Uterus (tissue), 4 donors: ENCODE data around the gene ARPP21. TPM values are rescaled to one million over a fixed set of nuclear protein-coding genes. Genes with fewer than 3 reads are reported as not detected.

ENCODE experiments used
- DNase-seq, 2 donors: peaks; one replicate each; pipeline ENCODE4 v3.0.0-alpha.2; 2019 to 2020
- H3K27ac ChIP-seq, 2 donors: fragments of 200-600 bp; sonication (generic); 1 replicate in 1 of 2; 2 replicates in 1 of 2; pipeline ENCODE4 v1.5.1; 2016 to 2018
- H3K27me3 ChIP-seq, 2 donors: fragments of 200-600 bp; sonication (generic); one replicate each; pipeline ENCODE4 v1.5.1; 2018 to 2019; ENCODE audit warnings: control low read depth in 1 of 2
- H3K36me3 ChIP-seq, 2 donors: fragments of 200-600 bp; sonication (generic); one replicate each; pipeline ENCODE4 v1.5.1; 2019; ENCODE audit warnings: control low read depth in 1 of 2
- H3K4me1 ChIP-seq, 2 donors: fragments of 200-600 bp; sonication (generic); one replicate each; pipeline ENCODE4 v1.5.1; 2018 to 2019; ENCODE audit warnings: control low read depth in 1 of 2
- H3K4me3 ChIP-seq, 2 donors: fragments of 200-600 bp; sonication (generic); 1 replicate in 1 of 2; 2 replicates in 1 of 2; pipeline ENCODE4 v1.5.1; 2018 to 2019; ENCODE audit warnings: mild to moderate bottlenecking in 1 of 2
- H3K9me3 ChIP-seq, 2 donors: fragments of 200-600 bp; sonication (generic); one replicate each; pipeline ENCODE4 v1.5.1; 2019; ENCODE audit warnings: control low read depth in 1 of 2
- POLR2A ChIP-seq, 2 donors: fragments of 450-650 bp; IDR thresholded peaks; one replicate each; pipeline ENCODE4 v1.6.1; 2016; ENCODE audit warnings: antibody characterized with exemption in 2 of 2, mild to moderate bottlenecking in 1 of 2, moderate library complexity in 1 of 2
- intact Hi-C: fragments of 100-400 bp; cut with DNase I; formaldehyde crosslinking; loops from one replicate; pipeline ENCODE4 v1.15.1; 2023; ENCODE audit warnings: low total_unique reads
- total RNA-seq, 4 donors: library from RNA; depleted of rRNA in 3 of 4; stranded (reverse); fragments of >200 nt in 3 of 4; gene quantifications; one replicate each; pipeline versions ENCODE4 v1.1.0 to v1.2.4, GENCODE V29; 2014 to 2023
- TF ChIP-seq, protein P1 (sequence below), 4 experiments: fragments of 200-600 bp in 2 of 4; fragments of 450-650 bp in 2 of 4; sonication (generic) in 2 of 4; IDR thresholded peaks; one replicate each; pipeline ENCODE4 v1.5.1; 2016 to 2019; ENCODE audit warnings: antibody characterized with exemption in 4 of 4, mild to moderate bottlenecking in 2 of 4, moderate library complexity in 1 of 4
- donor health status: DM: yes; HTN: yes; CAD: no.

Gene ARPP21
- total RNA-seq, 4 donors from 2014 or later, result 1.2 TPM; not detected in 3

DNA sequence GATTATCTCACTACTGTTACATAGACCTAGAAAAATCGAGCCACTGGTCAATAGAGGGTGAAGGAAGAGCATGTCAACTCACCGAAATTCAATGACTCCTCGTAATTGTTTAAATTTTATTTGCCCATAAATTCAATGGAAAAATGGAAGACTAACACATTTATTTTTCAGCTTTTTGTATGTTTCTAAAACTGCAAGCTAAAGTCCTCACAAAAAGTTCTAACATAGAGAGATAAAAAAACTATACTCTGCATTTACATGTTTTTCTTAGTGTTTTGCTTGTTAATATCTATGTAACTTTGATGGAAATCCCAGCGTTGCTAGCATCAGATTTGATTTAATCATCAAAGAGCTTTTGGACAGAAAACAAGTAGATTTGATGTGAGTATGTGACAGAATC is 6.8 kb downstream of the ARPP21 start:
- Histone ChIP-seq H3K27me3 (peaks cover 0 to 1% of the 10 kb centered on the region in 2 donors), H3K9me3 (no peaks in the 10 kb centered on the region), H3K4me1 (no peaks in the 10 kb centered on the region), H3K36me3 (no peaks in the 10 kb centered on the region), H3K27ac (no peak overlapping the region), H3K4me3 (no peak overlapping the region)
- TF ChIP-seq POLR2A (IDR thresholded peaks at IDR 0.05), result no peak
- TF ChIP-seq, protein P1, sequence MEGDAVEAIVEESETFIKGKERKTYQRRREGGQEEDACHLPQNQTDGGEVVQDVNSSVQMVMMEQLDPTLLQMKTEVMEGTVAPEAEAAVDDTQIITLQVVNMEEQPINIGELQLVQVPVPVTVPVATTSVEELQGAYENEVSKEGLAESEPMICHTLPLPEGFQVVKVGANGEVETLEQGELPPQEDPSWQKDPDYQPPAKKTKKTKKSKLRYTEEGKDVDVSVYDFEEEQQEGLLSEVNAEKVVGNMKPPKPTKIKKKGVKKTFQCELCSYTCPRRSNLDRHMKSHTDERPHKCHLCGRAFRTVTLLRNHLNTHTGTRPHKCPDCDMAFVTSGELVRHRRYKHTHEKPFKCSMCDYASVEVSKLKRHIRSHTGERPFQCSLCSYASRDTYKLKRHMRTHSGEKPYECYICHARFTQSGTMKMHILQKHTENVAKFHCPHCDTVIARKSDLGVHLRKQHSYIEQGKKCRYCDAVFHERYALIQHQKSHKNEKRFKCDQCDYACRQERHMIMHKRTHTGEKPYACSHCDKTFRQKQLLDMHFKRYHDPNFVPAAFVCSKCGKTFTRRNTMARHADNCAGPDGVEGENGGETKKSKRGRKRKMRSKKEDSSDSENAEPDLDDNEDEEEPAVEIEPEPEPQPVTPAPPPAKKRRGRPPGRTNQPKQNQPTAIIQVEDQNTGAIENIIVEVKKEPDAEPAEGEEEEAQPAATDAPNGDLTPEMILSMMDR (IDR thresholded peaks at IDR 0.05), result no peak
- intact Hi-C loops, result no loop called here
- no peak for DNase-seq

DNA sequence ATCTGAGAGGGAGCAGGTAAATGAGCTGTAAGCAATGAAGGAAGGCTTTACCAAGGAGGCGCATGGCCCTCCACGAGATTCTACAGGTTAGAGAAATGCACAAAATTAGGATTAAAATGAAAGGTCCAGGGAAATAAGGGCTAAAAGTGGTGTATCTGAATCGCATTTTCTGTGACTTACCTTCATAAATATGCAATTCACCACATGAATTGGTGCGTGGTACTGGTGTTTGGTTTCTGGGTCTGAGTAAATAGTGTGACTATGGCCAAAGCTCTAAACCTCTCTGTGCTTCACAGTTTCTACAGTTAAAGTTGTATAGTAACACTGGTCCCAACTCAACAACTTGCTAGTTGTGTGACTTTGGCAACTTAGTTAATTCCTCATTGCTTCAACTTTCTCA is 8.1 kb downstream of the ARPP21 start:
- intact Hi-C loops, result no loop called here
- no peaks in the 10 kb centered on the region for H3K36me3 ChIP-seq
- TF ChIP-seq, protein P1 (IDR thresholded peaks at IDR 0.05), result no peak
- no peak for TF ChIP-seq POLR2A (IDR thresholded peaks at IDR 0.05)
- H3K27ac ChIP-seq, result no peak overlapping the region
- no peaks in the 10 kb centered on the region for H3K27me3 ChIP-seq
- no peaks in the 10 kb centered on the region for H3K9me3 ChIP-seq
- H3K4me1 ChIP-seq, result no peaks in the 10 kb centered on the region
- no peak for DNase-seq
- H3K4me3 ChIP-seq, result no peak overlapping the region

DNA sequence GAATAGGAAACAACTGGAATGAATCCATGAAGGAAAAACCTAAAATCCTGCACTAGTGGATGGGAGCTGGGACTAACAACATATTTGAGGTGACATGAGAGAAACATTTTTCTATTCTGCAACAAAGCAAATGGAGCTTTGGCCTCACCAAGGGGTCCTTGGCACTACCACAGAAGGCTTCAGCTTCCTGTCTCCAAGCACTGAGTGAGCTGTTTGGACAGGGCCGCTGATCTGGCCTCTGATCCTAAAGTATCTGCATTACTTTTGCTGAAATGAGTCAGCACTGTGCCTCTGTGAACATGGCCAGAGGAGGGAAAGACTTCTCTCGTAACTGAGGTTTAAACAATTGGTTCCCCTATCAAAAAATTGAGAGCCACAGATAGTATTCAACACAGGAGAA is 9.0 kb downstream of the ARPP21 start:
- TF ChIP-seq, protein P1 (IDR thresholded peaks at IDR 0.05), result no peak
- no peak for TF ChIP-seq POLR2A (IDR thresholded peaks at IDR 0.05)
- H3K27ac ChIP-seq, result no peak overlapping the region
- H3K27me3 ChIP-seq, result no peaks in the 10 kb centered on the region
- no peaks in the 10 kb centered on the region for H3K36me3 ChIP-seq
- H3K4me1 ChIP-seq, result no peaks in the 10 kb centered on the region
- no peak overlapping the region for H3K4me3 ChIP-seq
- H3K9me3 ChIP-seq, result no peaks in the 10 kb centered on the region
- DNase-seq, result no peak
- intact Hi-C loops, result no loop called here

DNA sequence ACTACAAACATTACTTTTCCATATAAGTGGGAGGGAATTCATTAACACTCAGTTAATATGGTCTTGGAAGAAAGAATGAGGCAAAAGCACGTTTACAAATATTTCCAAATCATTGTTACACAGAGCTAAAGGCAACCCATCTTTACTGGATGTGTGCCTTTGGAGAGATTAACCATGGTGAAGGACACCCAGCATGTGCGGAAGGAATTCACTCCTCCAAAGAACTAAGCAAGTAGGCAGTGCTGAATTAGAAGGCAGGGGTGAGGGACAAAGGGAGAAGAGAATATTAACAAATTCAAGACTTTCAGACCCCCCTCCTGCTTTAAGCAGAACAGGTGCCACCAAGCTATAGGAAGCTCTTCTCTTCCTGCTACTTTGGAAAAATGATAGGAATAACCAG is 10.1 kb downstream of the ARPP21 start:
- no peak for TF ChIP-seq POLR2A (IDR thresholded peaks at IDR 0.05)
- TF ChIP-seq, protein P1 (IDR thresholded peaks at IDR 0.05), result no peak
- Histone ChIP-seq H3K27ac (no peak overlapping the region), H3K4me3 (no peak overlapping the region), H3K27me3 (no peaks in the 10 kb centered on the region), H3K9me3 (no peaks in the 10 kb centered on the region), H3K4me1 (no peaks in the 10 kb centered on the region), H3K36me3 (no peaks in the 10 kb centered on the region)
- intact Hi-C loops, result no loop called here
- DNase-seq, result no peak

DNA sequence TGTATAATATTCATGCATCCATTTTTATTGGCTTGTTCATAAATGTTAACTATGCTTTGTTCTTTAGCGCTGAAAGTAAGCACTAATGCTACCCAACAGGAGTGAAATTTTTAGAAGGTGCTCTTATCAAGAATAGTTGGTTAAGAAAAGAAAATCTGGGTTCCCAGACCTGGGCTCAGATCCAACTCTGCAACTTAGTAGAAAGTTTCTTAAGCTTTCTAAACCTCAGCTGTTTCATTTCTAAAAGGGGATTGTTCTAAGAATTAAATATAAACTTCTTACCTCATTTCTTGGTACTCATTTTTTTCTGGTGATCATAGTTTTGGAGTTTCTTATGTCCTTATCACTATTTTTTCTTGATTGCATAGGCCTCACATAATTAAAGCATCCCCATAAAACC is 12.1 kb downstream of the ARPP21 start:
- no peaks in the 10 kb centered on the region for H3K27me3 ChIP-seq
- H3K4me1 ChIP-seq, result no peaks in the 10 kb centered on the region
- H3K9me3 ChIP-seq, result no peaks in the 10 kb centered on the region
- no peak overlapping the region for H3K27ac ChIP-seq
- H3K36me3 ChIP-seq, result no peaks in the 10 kb centered on the region
- TF ChIP-seq, protein P1 (IDR thresholded peaks at IDR 0.05), result no peak
- TF ChIP-seq POLR2A (IDR thresholded peaks at IDR 0.05), result no peak
- DNase-seq, result no peak
- no peak overlapping the region for H3K4me3 ChIP-seq
- intact Hi-C loops, result no loop called here
